GM23338 (cell line): Measurements from ENCODE around the gene DDT. TPM values are rescaled to one million over a fixed set of nuclear protein-coding genes. Genes with fewer than 3 reads are reported as not detected.
"Not testable (repeated sequence)": the region's sequence is repeated elsewhere in the genome, so short reads cannot be mapped to it uniquely, and the experiment has no call there.

Source experiments
- ATAC-seq: fragments of 200-7000 bp; cut with Tn5 transposase; 3 replicates; pipeline ENCODE4 v1.9.1; 2020
- DNase-seq: peaks from one replicate; pipeline ENCODE4 v3.0.0-alpha.2; 2015; ENCODE audit warnings: low spot score
- H2AFZ ChIP-seq: fragments of 200-600 bp; sonication (generic); 2 replicates; pipeline ENCODE4 v1.8.0; 2016; ENCODE audit warnings: antibody characterized with exemption, mild to moderate bottlenecking, moderate library complexity
- H3F3A ChIP-seq: fragments of 200-600 bp; sonication (generic); replicated peaks from 2 replicates; pipeline ENCODE4 v1.8.0; 2017; ENCODE audit warnings: antibody characterized with exemption, mixed run types, low read depth
- H3K27ac ChIP-seq: fragments of 200-600 bp; sonication (generic); 2 replicates; pipeline ENCODE4 v1.6.1; 2016; ENCODE audit warnings: low read depth
- H3K27me3 ChIP-seq: fragments of 200-600 bp; sonication (generic); 2 replicates; pipeline ENCODE4 v1.8.0; 2016; ENCODE audit warnings: mild to moderate bottlenecking, mixed run types, moderate library complexity; ENCODE audit not compliant: insufficient read depth
- H3K36me3 ChIP-seq: fragments of 200-600 bp; sonication (generic); 2 replicates; pipeline ENCODE4 v1.8.0; 2016; ENCODE audit warnings: mild to moderate bottlenecking; ENCODE audit not compliant: insufficient read depth
- H3K4me1 ChIP-seq: fragments of 200-600 bp; sonication (generic); 2 replicates; pipeline ENCODE4 v1.8.0; 2016; ENCODE audit warnings: mild to moderate bottlenecking, moderate library complexity; ENCODE audit not compliant: insufficient read depth
- H3K4me2 ChIP-seq: fragments of 200-600 bp; sonication (generic); 2 replicates; pipeline ENCODE4 v1.7.1; 2017; ENCODE audit warnings: mixed run types
- H3K4me3 ChIP-seq: fragments of 200-600 bp; sonication (generic); 2 replicates; pipeline ENCODE4 v1.6.1; 2016; ENCODE audit warnings: mixed run types
- H3K79me2 ChIP-seq: fragments of 200-600 bp; sonication (generic); replicated peaks from 2 replicates; pipeline ENCODE4 v1.8.0; 2017; ENCODE audit warnings: mild to moderate bottlenecking; ENCODE audit not compliant: insufficient read depth
- H3K9me2 ChIP-seq: fragments of 200-600 bp; sonication (generic); 2 replicates; pipeline ENCODE4 v1.8.0; 2017; ENCODE audit not compliant: insufficient read depth
- H4K20me1 ChIP-seq: fragments of 200-600 bp; sonication (generic); replicated peaks from 2 replicates; pipeline ENCODE4 v1.8.0; 2017; ENCODE audit warnings: mild to moderate bottlenecking; ENCODE audit not compliant: insufficient read depth
- H3K27ac Mint-ChIP-seq: 2 replicates; pipeline ENCODE4 v1.8.0; 2020; ENCODE audit warnings: inconsistent platforms, mild to moderate bottlenecking, moderate library complexity, mixed read lengths
- H3K27me3 Mint-ChIP-seq: 3 replicates; pipeline ENCODE4 v1.8.0; 2022; ENCODE audit warnings: low read depth, mild to moderate bottlenecking, moderate library complexity, mixed read lengths, inconsistent platforms; ENCODE audit not compliant: insufficient read depth, poor library complexity
- H3K36me3 Mint-ChIP-seq: 3 replicates; pipeline ENCODE4 v1.8.0; 2021; ENCODE audit warnings: low read depth, mild to moderate bottlenecking, inconsistent platforms, moderate library complexity, mixed read lengths
- H3K4me1 Mint-ChIP-seq: 3 replicates; pipeline ENCODE4 v1.8.0; 2020; ENCODE audit warnings: mild to moderate bottlenecking, inconsistent platforms, mixed read lengths
- H3K4me3 Mint-ChIP-seq: 3 replicates; pipeline ENCODE4 v1.8.0; 2021; ENCODE audit warnings: moderate library complexity, mild to moderate bottlenecking, inconsistent platforms, mixed read lengths
- H3K9me3 Mint-ChIP-seq: 3 replicates; pipeline ENCODE4 v1.8.0; 2020; ENCODE audit warnings: moderate library complexity, mild to moderate bottlenecking, inconsistent platforms, mixed read lengths
- CREB1 ChIP-seq: fragments of 250-450 bp; sonication (Bioruptor Pico); IDR thresholded peaks from 2 replicates; pipeline ENCODE4 v1.5.0; 2020; ENCODE audit warnings: low read depth, mild to moderate bottlenecking, moderate library complexity
- NANOG ChIP-seq: IDR thresholded peaks from 2 replicates; pipeline ENCODE4 v1.6.1; 2016; ENCODE audit warnings: antibody characterized with exemption, borderline replicate concordance
- POLR2AphosphoS5 ChIP-seq: IDR thresholded peaks from 2 replicates; pipeline ENCODE4 v1.6.1; 2016; ENCODE audit warnings: antibody characterized with exemption, low read depth
- ZNF114 ChIP-seq: fragments of 250-450 bp; sonication (Bioruptor Pico); IDR thresholded peaks from 2 replicates; pipeline ENCODE4 v1.5.0; 2020; ENCODE audit warnings: mild to moderate bottlenecking, moderate library complexity
- ZNF331 ChIP-seq: fragments of 250-450 bp; sonication (Bioruptor Pico); IDR thresholded peaks from 2 replicates; pipeline ENCODE4 v1.5.0; 2020; ENCODE audit warnings: low read depth, mild to moderate bottlenecking, moderate library complexity
- polyA plus RNA-seq: library from polyadenylated mRNA; unstranded; fragments of >200 nt; fragmentation: Nextera tagmentation; extraction: Ambion mirVana; gene quantifications from 2 replicates; pipeline ENCODE4 v1.2.1, GENCODE V29; 2016
- total RNA-seq: library from RNA; depleted of rRNA; stranded (reverse); fragments of >200 nt; shearing (Covaris generic); gene quantifications from 2 replicates; pipeline ENCODE4 v1.2.3, GENCODE V29; 2014
- TF ChIP-seq, protein P1 (sequence below): IDR thresholded peaks from one replicate; pipeline ENCODE4 v1.6.1; 2018; ENCODE audit warnings: antibody characterized with exemption; ENCODE audit not compliant: unreplicated experiment
- TF ChIP-seq, protein P2 (sequence below): IDR thresholded peaks from 2 replicates; pipeline ENCODE4 v1.6.1; 2016; ENCODE audit warnings: antibody characterized with exemption
- TF ChIP-seq, protein P3 (sequence below), 2 experiments: fragments of 200-600 bp in 1 of 2; sonication (generic) in 1 of 2; conservative IDR thresholded peaks; 2 replicates each; pipeline versions ENCODE4 v1.5.1 to v1.6.1; 2016 to 2017; ENCODE audit warnings: antibody characterized with exemption in 2 of 2, low read depth in 2 of 2, mild to moderate bottlenecking in 2 of 2, moderate library complexity in 1 of 2
- TF ChIP-seq, protein P4 (sequence below): fragments of 250-450 bp; sonication (Bioruptor Pico); IDR thresholded peaks from 2 replicates; pipeline ENCODE4 v1.5.0; 2020; ENCODE audit warnings: mild to moderate bottlenecking, moderate library complexity

The DDT gene
- total and polyA plus RNA-seq, 2 experiments from 2014 or later = 150 to 232 TPM

DNA sequence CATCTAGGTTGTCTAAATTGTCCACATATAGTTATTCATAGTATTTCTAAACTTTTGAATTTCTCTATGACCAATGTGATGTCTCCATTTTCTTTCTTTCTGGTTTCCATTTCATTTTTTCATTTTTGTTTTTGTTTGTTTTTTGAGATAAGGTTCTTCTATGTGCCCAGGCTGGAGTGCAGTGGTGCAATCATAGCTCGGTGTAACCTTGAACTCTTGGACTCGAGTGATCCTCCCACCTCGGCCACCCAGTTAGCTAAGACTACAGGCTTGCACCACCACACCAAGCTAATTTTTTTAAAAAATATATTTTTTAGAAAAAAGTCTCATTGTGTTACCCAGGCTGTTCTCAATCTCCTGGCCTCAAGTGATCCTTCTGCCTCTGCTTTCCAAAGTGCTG, 22.9 kb upstream of the DDT start:
- Histone ChIP-seq H3K27me3 (no peaks in the 10 kb centered on the region), H3K4me1 (peaks cover 8% of the 10 kb centered on the region; the same call in 1 of the 2 replicates), H3K4me3 (no peak overlapping the region), H3K4me2 (no peak overlapping the region), H3K36me3 (no peaks in the 10 kb centered on the region), H4K20me1 (no peaks in the 10 kb centered on the region), H3K9me2 (no peaks in the 10 kb centered on the region; the same call in 1 of the 2 replicates), H3K79me2 (no peaks in the 10 kb centered on the region), H3K27ac (no peak overlapping the region), H3F3A (no peaks in the 10 kb centered on the region), H2AFZ (no peak overlapping the region)
- Mint-ChIP-seq H3K27ac (no peak overlapping the region), H3K27me3 (peaks cover 10% of the 10 kb centered on the region), H3K4me3 (no peak overlapping the region), H3K36me3 (no peaks in the 10 kb centered on the region), H3K9me3 (no peaks in the 10 kb centered on the region), H3K4me1 (peaks cover 7% of the 10 kb centered on the region)
- TF ChIP-seq POLR2AphosphoS5 (no peak), CREB1 (CRISPR knock-in tag) (no peak), ZNF331 (CRISPR knock-in tag) (no peak), ZNF114 (CRISPR knock-in tag) (no peak), NANOG (no peak)
- TF ChIP-seq, protein P1, sequence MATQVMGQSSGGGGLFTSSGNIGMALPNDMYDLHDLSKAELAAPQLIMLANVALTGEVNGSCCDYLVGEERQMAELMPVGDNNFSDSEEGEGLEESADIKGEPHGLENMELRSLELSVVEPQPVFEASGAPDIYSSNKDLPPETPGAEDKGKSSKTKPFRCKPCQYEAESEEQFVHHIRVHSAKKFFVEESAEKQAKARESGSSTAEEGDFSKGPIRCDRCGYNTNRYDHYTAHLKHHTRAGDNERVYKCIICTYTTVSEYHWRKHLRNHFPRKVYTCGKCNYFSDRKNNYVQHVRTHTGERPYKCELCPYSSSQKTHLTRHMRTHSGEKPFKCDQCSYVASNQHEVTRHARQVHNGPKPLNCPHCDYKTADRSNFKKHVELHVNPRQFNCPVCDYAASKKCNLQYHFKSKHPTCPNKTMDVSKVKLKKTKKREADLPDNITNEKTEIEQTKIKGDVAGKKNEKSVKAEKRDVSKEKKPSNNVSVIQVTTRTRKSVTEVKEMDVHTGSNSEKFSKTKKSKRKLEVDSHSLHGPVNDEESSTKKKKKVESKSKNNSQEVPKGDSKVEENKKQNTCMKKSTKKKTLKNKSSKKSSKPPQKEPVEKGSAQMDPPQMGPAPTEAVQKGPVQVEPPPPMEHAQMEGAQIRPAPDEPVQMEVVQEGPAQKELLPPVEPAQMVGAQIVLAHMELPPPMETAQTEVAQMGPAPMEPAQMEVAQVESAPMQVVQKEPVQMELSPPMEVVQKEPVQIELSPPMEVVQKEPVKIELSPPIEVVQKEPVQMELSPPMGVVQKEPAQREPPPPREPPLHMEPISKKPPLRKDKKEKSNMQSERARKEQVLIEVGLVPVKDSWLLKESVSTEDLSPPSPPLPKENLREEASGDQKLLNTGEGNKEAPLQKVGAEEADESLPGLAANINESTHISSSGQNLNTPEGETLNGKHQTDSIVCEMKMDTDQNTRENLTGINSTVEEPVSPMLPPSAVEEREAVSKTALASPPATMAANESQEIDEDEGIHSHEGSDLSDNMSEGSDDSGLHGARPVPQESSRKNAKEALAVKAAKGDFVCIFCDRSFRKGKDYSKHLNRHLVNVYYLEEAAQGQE = no peak
- TF ChIP-seq, protein P2, sequence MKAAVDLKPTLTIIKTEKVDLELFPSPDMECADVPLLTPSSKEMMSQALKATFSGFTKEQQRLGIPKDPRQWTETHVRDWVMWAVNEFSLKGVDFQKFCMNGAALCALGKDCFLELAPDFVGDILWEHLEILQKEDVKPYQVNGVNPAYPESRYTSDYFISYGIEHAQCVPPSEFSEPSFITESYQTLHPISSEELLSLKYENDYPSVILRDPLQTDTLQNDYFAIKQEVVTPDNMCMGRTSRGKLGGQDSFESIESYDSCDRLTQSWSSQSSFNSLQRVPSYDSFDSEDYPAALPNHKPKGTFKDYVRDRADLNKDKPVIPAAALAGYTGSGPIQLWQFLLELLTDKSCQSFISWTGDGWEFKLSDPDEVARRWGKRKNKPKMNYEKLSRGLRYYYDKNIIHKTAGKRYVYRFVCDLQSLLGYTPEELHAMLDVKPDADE = no peak
- TF ChIP-seq, protein P3, sequence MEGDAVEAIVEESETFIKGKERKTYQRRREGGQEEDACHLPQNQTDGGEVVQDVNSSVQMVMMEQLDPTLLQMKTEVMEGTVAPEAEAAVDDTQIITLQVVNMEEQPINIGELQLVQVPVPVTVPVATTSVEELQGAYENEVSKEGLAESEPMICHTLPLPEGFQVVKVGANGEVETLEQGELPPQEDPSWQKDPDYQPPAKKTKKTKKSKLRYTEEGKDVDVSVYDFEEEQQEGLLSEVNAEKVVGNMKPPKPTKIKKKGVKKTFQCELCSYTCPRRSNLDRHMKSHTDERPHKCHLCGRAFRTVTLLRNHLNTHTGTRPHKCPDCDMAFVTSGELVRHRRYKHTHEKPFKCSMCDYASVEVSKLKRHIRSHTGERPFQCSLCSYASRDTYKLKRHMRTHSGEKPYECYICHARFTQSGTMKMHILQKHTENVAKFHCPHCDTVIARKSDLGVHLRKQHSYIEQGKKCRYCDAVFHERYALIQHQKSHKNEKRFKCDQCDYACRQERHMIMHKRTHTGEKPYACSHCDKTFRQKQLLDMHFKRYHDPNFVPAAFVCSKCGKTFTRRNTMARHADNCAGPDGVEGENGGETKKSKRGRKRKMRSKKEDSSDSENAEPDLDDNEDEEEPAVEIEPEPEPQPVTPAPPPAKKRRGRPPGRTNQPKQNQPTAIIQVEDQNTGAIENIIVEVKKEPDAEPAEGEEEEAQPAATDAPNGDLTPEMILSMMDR (conservative IDR thresholded peaks at IDR 0.05; ENCODE audit: low read depth in 2 of 2) = no peak
- TF ChIP-seq, protein P4, sequence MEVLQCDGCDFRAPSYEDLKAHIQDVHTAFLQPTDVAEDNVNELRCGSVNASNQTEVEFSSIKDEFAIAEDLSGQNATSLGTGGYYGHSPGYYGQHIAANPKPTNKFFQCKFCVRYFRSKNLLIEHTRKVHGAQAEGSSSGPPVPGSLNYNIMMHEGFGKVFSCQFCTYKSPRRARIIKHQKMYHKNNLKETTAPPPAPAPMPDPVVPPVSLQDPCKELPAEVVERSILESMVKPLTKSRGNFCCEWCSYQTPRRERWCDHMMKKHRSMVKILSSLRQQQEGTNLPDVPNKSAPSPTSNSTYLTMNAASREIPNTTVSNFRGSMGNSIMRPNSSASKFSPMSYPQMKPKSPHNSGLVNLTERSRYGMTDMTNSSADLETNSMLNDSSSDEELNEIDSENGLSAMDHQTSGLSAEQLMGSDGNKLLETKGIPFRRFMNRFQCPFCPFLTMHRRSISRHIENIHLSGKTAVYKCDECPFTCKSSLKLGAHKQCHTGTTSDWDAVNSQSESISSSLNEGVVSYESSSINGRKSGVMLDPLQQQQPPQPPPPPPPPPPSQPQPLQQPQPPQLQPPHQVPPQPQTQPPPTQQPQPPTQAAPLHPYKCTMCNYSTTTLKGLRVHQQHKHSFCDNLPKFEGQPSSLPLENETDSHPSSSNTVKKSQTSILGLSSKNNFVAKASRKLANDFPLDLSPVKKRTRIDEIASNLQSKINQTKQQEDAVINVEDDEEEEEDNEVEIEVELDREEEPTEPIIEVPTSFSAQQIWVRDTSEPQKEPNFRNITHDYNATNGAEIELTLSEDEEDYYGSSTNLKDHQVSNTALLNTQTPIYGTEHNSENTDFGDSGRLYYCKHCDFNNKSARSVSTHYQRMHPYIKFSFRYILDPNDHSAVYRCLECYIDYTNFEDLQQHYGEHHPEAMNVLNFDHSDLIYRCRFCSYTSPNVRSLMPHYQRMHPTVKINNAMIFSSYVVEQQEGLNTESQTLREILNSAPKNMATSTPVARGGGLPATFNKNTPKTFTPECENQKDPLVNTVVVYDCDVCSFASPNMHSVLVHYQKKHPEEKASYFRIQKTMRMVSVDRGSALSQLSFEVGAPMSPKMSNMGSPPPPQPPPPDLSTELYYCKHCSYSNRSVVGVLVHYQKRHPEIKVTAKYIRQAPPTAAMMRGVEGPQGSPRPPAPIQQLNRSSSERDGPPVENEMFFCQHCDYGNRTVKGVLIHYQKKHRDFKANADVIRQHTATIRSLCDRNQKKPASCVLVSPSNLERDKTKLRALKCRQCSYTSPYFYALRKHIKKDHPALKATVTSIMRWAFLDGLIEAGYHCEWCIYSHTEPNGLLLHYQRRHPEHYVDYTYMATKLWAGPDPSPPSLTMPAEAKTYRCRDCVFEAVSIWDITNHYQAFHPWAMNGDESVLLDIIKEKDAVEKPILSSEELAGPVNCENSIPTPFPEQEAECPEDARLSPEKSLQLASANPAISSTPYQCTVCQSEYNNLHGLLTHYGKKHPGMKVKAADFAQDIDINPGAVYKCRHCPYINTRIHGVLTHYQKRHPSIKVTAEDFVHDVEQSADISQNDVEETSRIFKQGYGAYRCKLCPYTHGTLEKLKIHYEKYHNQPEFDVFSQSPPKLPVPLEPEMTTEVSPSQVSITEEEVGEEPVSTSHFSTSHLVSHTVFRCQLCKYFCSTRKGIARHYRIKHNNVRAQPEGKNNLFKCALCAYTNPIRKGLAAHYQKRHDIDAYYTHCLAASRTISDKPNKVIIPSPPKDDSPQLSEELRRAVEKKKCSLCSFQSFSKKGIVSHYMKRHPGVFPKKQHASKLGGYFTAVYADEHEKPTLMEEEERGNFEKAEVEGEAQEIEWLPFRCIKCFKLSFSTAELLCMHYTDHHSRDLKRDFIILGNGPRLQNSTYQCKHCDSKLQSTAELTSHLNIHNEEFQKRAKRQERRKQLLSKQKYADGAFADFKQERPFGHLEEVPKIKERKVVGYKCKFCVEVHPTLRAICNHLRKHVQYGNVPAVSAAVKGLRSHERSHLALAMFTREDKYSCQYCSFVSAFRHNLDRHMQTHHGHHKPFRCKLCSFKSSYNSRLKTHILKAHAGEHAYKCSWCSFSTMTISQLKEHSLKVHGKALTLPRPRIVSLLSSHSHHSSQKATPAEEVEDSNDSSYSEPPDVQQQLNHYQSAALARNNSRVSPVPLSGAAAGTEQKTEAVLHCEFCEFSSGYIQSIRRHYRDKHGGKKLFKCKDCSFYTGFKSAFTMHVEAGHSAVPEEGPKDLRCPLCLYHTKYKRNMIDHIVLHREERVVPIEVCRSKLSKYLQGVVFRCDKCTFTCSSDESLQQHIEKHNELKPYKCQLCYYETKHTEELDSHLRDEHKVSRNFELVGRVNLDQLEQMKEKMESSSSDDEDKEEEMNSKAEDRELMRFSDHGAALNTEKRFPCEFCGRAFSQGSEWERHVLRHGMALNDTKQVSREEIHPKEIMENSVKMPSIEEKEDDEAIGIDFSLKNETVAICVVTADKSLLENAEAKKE (CRISPR knock-in tag) = no peak
- ATAC-seq = no peak
- no peak for DNase-seq

DNA sequence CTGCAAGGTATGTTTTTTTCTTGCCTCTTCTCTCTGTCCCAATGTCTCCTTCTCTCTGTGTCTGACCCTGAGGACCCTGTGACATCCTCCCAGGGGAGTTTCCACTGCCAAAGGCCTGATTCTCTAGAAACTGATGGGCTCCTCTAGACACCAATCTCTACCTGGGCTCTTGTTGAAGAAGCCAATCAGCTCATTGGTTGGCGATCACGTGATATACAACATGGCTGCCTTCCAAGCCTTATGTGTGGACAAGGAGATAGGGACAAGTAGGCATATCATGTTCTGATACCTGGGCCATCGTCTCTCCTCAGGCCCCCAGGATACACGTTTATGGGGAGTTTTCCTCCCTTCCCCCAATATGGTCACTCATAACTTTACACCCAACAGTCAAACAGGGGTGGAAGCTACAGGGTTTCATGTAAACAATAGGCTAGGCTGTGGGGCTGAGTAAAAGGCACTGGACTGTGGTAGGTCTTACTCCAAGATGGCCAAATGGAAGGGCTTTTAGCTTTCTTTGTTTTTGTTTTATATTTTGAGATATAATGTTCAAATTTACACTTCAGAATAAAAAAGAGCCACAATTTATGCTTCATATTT, 19.4 kb upstream of the DDT start:
- H3K36me3 Mint-ChIP-seq, H3K27ac Mint-ChIP-seq, ATAC-seq, H4K20me1 ChIP-seq, H3K4me3 ChIP-seq, H3K4me2 ChIP-seq, DNase-seq, H3K79me2 ChIP-seq, H3K9me3 Mint-ChIP-seq, H3K27me3 Mint-ChIP-seq, H3K4me1 ChIP-seq, H3K9me2 ChIP-seq, H3F3A ChIP-seq, H3K27me3 ChIP-seq, H3K4me3 Mint-ChIP-seq, H3K36me3 ChIP-seq, H3K27ac ChIP-seq, H2AFZ ChIP-seq, H3K4me1 Mint-ChIP-seq: not testable (repeated sequence)
